Measurements from ENCODE around the gene RAB6A.
"Not testable (repeated sequence)": the region's sequence is repeated elsewhere in the genome, so short reads cannot be mapped to it uniquely, and the experiment has no call there.

RAB6A gene

GRCh38 chr11:73761403-73761945 is 600 bp upstream of the RAB6A start:
- DNase-seq = no peak

GRCh38 chr11:73760135-73760678 is 667 bp downstream of the RAB6A start:
- peak; percentile 3 for DNase-seq

- no peak for DNase-seq
Observed at GRCh38 chr11:73759610-73760134, 1.2 kb downstream of the RAB6A start.

- no peak for DNase-seq
Observed at GRCh38 chr11:73758451-73758850, 2.4 kb downstream of the RAB6A start.

GRCh38 chr11:73757598-73757997 is 3.3 kb downstream of the RAB6A start:
- DNase-seq = no peak

- no peak for DNase-seq
Observed at GRCh38 chr11:73755670-73756069, 5.2 kb downstream of the RAB6A start.

- no peak for DNase-seq
Observed at GRCh38 chr11:73753938-73754337, 6.9 kb downstream of the RAB6A start.

- no peak for DNase-seq
Observed at GRCh38 chr11:73752903-73753302, 8.0 kb downstream of the RAB6A start.

- no peak for DNase-seq
Observed at GRCh38 chr11:73752216-73752867, 8.5 kb downstream of the RAB6A start.

GRCh38 chr11:73750862-73751261 is 10.0 kb downstream of the RAB6A start:
- DNase-seq = not testable (repeated sequence)

GRCh38 chr11:73750228-73750627 is 10.6 kb downstream of the RAB6A start:
- no peak for DNase-seq

- DNase-seq = no peak
Observed at GRCh38 chr11:73749118-73749517, 11.8 kb downstream of the RAB6A start.

- DNase-seq = no peak
Observed at GRCh38 chr11:73748300-73748699, 12.6 kb downstream of the RAB6A start.

GRCh38 chr11:73747762-73748161 is 13.1 kb downstream of the RAB6A start:
- DNase-seq = no peak

- DNase-seq = no peak
Observed at GRCh38 chr11:73746701-73747100, 14.2 kb downstream of the RAB6A start.

- DNase-seq = no peak
Observed at GRCh38 chr11:73743045-73743444, 17.8 kb downstream of the RAB6A start.

GRCh38 chr11:73735959-73736358 is 24.9 kb downstream of the RAB6A start:
- DNase-seq = not testable (repeated sequence)

GRCh38 chr11:73734993-73735392 is 25.9 kb downstream of the RAB6A start:
- no peak for DNase-seq

GRCh38 chr11:73734011-73734410 is 26.9 kb downstream of the RAB6A start:
- DNase-seq = not testable (repeated sequence)

GRCh38 chr11:73732936-73733335 is 27.9 kb downstream of the RAB6A start:
- DNase-seq = not testable (repeated sequence)

GRCh38 chr11:73729594-73730206 is 31.2 kb downstream of the RAB6A start:
- DNase-seq = no peak

- DNase-seq = no peak
Observed at GRCh38 chr11:73728000-73728399, 32.9 kb downstream of the RAB6A start.

GRCh38 chr11:73726825-73727224 is 34.0 kb downstream of the RAB6A start:
- DNase-seq = no peak

GRCh38 chr11:73717136-73717535 is 43.7 kb downstream of the RAB6A start:
- no peak for DNase-seq

Data from stimulated activated CD4-positive, alpha-beta T cell treated with anti-CD3 and anti-CD28 coated beads, Interleukin-1b, Interleukin-23, amount 100 ng/mL, for 48 hours (primary cell).